GM12872 (cell line): Measurements from ENCODE around the gene OR2T27.

ENCODE experiments used
- CTCF ChIP-seq: IDR thresholded peaks from 3 replicates; pipeline ENCODE4 v1.5.1; 2011; ENCODE audit warnings: low read depth, mild to moderate bottlenecking, low read length, moderate library complexity; ENCODE audit not compliant: insufficient read depth

The OR2T27 gene

GRCh38 chr1:248621770-248622169 lies 33.6 kb downstream of the OR2T27 start:
- TF ChIP-seq CTCF, result no peak

GRCh38 chr1:248618878-248619277 lies 36.5 kb downstream of the OR2T27 start:
- TF ChIP-seq CTCF, result peak; percentile 72

GRCh38 chr1:248618119-248618518 lies 37.2 kb downstream of the OR2T27 start:
- no peak for TF ChIP-seq CTCF

GRCh38 chr1:248613742-248614141 lies 41.6 kb downstream of the OR2T27 start:
- no peak for TF ChIP-seq CTCF

GRCh38 chr1:248611883-248612414 lies 43.4 kb downstream of the OR2T27 start:
- no peak for TF ChIP-seq CTCF

- TF ChIP-seq CTCF, result no peak
These were observed 45.0 kb downstream of the OR2T27 start for GRCh38 chr1:248610301-248610700.
